Smooth muscle cell of the coronary artery (primary cell): ENCODE results near the gene KATNBL1. TPM values are rescaled to one million over a fixed set of nuclear protein-coding genes. Genes with fewer than 3 reads are reported as not detected.

ENCODE experiments used
- total RNA-seq: library from RNA; depleted of rRNA; stranded (reverse); fragments of >200 nt; gene quantifications from 2 replicates; pipeline ENCODE4 v1.2.3, GENCODE V29; 2014; ENCODE audit warnings: low replicate concordance

KATNBL1 gene, protein sequence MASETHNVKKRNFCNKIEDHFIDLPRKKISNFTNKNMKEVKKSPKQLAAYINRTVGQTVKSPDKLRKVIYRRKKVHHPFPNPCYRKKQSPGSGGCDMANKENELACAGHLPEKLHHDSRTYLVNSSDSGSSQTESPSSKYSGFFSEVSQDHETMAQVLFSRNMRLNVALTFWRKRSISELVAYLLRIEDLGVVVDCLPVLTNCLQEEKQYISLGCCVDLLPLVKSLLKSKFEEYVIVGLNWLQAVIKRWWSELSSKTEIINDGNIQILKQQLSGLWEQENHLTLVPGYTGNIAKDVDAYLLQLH
- 10.3 and 35.6 TPM in 2 replicates for total RNA-seq

DNA sequence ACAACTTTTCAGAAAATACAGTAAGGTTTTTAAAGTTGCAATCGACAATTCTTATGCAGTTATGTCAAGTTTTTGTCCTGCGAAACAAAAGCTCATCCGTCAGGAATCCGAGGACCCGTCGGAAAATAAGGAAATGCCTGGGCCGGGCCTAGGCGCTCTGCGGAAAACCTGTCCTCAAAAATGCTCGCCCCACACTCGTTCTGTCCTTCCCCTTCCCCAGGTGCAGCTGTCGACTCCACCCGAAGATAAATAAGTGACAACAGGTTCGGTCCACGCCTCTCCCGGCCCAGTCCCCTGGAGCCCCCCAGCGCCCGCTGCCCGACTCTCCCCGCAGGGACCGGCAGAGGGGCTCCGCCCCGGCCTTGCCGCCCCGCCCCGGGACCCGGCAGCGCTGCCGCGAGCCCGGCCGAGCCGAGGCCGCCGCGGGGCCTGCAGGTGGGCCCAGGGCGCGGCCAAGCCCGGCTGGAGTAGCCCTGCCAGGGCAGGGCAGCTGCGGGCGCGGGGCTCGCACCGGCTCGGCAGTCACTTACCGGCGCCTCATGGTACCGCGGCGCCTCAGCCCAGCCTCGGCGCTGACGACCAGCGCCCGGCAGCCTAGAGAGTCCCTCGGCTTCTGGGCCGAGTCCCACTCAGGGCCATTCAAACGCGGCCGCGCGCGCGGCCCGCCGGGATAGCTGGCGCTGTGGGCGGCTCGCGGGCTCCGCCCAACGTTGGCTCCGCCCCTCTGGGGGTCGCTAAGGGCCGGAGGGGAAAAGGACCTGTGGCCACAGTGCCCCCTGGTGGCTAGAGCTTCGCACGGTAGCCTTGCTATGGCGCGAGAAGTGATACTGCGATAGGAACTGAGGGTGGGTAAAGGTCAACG is at the start of gene KATNBL1:
KATNBL1 (minus strand) TSS at position 676 of the 862 bp plus-strand sequence. CDS start 46,420 bp downstream, outside the sequence.

DNA sequence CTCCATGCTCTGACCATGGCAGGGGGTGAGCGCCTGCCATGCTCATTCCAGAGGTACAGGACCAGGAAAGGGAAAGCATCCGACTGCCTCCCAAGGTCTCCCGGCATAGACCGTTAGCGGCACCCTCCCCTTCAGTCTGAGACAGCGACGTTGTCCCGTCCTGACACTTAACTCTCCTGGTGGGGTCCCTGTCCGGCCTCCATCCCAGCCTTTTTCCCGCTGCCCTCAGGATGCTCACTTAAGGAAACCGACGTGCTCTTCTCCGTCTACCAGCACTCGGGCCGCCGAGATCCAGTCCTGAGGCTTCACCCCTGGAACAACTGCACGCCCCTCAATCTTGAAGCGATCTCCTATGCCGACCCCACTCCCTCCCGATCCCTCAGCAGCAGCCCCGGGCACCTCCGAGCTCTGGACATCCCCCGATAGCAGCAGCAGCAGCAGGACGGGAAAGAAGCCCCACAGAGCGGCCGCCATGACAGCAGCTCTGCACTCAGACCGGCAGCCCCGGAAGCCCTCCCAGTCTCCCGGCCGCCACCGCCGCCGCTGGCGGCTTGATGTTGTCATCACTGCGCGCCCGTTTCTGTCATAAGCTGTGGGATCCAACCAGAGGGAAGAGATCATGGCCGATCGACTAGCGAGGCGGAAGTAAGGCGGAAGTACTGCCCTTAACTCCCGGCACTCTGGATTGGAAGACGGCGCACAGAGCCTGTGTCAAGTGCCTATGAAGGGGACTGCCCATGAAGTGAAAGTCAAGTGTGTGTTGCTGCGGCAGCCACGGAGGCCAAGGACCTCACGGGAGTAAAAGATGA is 108.3 kb downstream of the KATNBL1 start, which contains the start of the genes EMC7 and PGBD4:
EMC7 (minus strand) TSS at position 497 of the 809 bp plus-strand sequence; CDS start at position 474, 23 bp downstream.
PGBD4 (plus strand) TSS at position 718 of the 809 bp plus-strand sequence. CDS start 449 bp downstream, outside the sequence.

Other genes with a start within 250 kb of the KATNBL1 start
- 0.15 TPM in 1 of 2 replicates, not detected in the other for gene CHRM5, start 241.6 kb downstream of the KATNBL1 start, total RNA-seq
- 9.8 and 46.8 TPM in 2 replicates for gene AVEN, start 170.9 kb downstream of the KATNBL1 start, total RNA-seq
- 28.8 and 36.9 TPM in 2 replicates for gene EMC7, start 108.2 kb downstream of the KATNBL1 start, total RNA-seq
- 1.5 and 1.6 TPM in 2 replicates for gene PGBD4, start 108.0 kb downstream of the KATNBL1 start, total RNA-seq
- gene EMC4, start 14.9 kb upstream of the KATNBL1 start, total RNA-seq = 143 and 202 TPM in 2 replicates
- 10.1 and 14.5 TPM in 2 replicates for gene SLC12A6, start 127.7 kb upstream of the KATNBL1 start, total RNA-seq
- gene NOP10, start 133.0 kb upstream of the KATNBL1 start, total RNA-seq = 128 and 253 TPM in 2 replicates
- gene NUTM1, start 133.2 kb upstream of the KATNBL1 start, total RNA-seq = not detected in 2 replicates
- gene LPCAT4, start 157.1 kb upstream of the KATNBL1 start, total RNA-seq = 6.8 and 7.7 TPM in 2 replicates
- 9.9 and 11.3 TPM in 2 replicates for gene GOLGA8A, start 227.7 kb upstream of the KATNBL1 start, total RNA-seq